HG03439 (cell line): Measurements from ENCODE around the gene TMEM88.
"Not testable (repeated sequence)": the region's sequence is repeated elsewhere in the genome, so short reads cannot be mapped to it uniquely, and the experiment has no call there.

Experiments
- ATAC-seq: cut with Tn5 transposase; IDR thresholded peaks from one replicate; pipeline ENCODE4 v1.9.1; 2021; ENCODE audit warnings: mild to moderate bottlenecking, moderate library complexity; ENCODE audit not compliant: unreplicated experiment

The TMEM88 gene

GRCh38 chr17:7856011-7856810, 1.3 kb downstream of the TMEM88 start:
- no peak for ATAC-seq

- peak; percentile 72 for ATAC-seq
Measured at GRCh38 chr17:7856811-7857712, 2.2 kb downstream of the TMEM88 start, which contains the start of gene NAA38. Gene NAA38, minus strand, starts transcription at chr17:7857559. Its CDS starts 96 bp downstream, at chr17:7857463.

GRCh38 chr17:7857713-7858521, 3.1 kb downstream of the TMEM88 start, which contains the start of gene CYB5D1:
Gene CYB5D1, plus strand, starts transcription at chr17:7858003. Its CDS starts 132 bp downstream, at chr17:7858135.
- peak; percentile 40 for ATAC-seq

- ATAC-seq: no peak
Measured at GRCh38 chr17:7858522-7858810, 3.6 kb downstream of the TMEM88 start.

- no peak for ATAC-seq
Measured at GRCh38 chr17:7859028-7859427, 4.2 kb downstream of the TMEM88 start.

GRCh38 chr17:7862692-7863437, 8.0 kb downstream of the TMEM88 start:
- no peak for ATAC-seq

GRCh38 chr17:7864384-7864783, 9.5 kb downstream of the TMEM88 start:
- ATAC-seq: not testable (repeated sequence)

GRCh38 chr17:7864995-7865650, 10.3 kb downstream of the TMEM88 start:
- ATAC-seq: no peak

GRCh38 chr17:7867881-7868329, 13.0 kb downstream of the TMEM88 start:
- ATAC-seq: no peak

GRCh38 chr17:7873051-7873450, 18.2 kb downstream of the TMEM88 start:
- no peak for ATAC-seq

- ATAC-seq: no peak
Measured at GRCh38 chr17:7875804-7876370, 21.0 kb downstream of the TMEM88 start.

GRCh38 chr17:7878234-7878633, 23.4 kb downstream of the TMEM88 start:
- no peak for ATAC-seq

- no peak for ATAC-seq
Measured at GRCh38 chr17:7880076-7880868, 25.4 kb downstream of the TMEM88 start.

- ATAC-seq: no peak
Measured at GRCh38 chr17:7881276-7882054, 26.6 kb downstream of the TMEM88 start.

- no peak for ATAC-seq
Measured at GRCh38 chr17:7882068-7882467, 27.2 kb downstream of the TMEM88 start.

- ATAC-seq: no peak
Measured at GRCh38 chr17:7882629-7883028, 27.8 kb downstream of the TMEM88 start.

GRCh38 chr17:7883781-7884386, 29.0 kb downstream of the TMEM88 start:
- ATAC-seq: no peak
